SK-N-MC (cell line): ENCODE results near the gene LMAN1.

Experiments used
- DNase-seq: peaks from one replicate; pipeline ENCODE4 v3.0.0-alpha.2; 2011; ENCODE audit warnings: low read depth, low spot score
- H3K27ac ChIP-seq: fragments of 200-600 bp; sonication (generic); 2 replicates; pipeline ENCODE4 v1.5.1; 2016; ENCODE audit warnings: mixed run types
- H3K36me3 ChIP-seq: fragments of 200-600 bp; sonication (generic); 2 replicates; pipeline ENCODE4 v1.6.1; 2017; ENCODE audit warnings: antibody characterized with exemption, low read length, mixed read lengths; ENCODE audit not compliant: insufficient read depth
- H3K4me3 ChIP-seq: fragments of 200-600 bp; sonication (generic); 2 replicates; pipeline ENCODE4 v1.5.1; 2016
- H3K9ac ChIP-seq: fragments of 200-600 bp; sonication (generic); 2 replicates; pipeline ENCODE4 v1.8.0; 2017; ENCODE audit warnings: mixed run types, mixed read lengths; ENCODE audit not compliant: insufficient read length
- H3K9me3 ChIP-seq: fragments of 200-600 bp; sonication (generic); 2 replicates; pipeline ENCODE4 v1.6.1; 2017; ENCODE audit warnings: low read depth, mild to moderate bottlenecking, antibody characterized with exemption, low read length, moderate library complexity, mixed read lengths
- EZH2 ChIP-seq: fragments of 200-600 bp; sonication (generic); IDR thresholded peaks from one replicate; pipeline ENCODE4 v1.6.1; 2017; ENCODE audit warnings: antibody characterized with exemption
- FOXP2 ChIP-seq: optimal IDR thresholded peaks from 2 replicates; pipeline ENCODE3; 2011; ENCODE audit warnings: mild to moderate bottlenecking, moderate library complexity; ENCODE audit not compliant: insufficient read depth; ENCODE audit errors: extremely low read length, control extremely low read depth
- POLR2AphosphoS5 ChIP-seq: IDR thresholded peaks from 2 replicates; pipeline ENCODE4 v1.6.1; 2012; ENCODE audit warnings: mild to moderate bottlenecking, low read depth, low read length, borderline replicate concordance

LMAN1 gene

GRCh38 chr18:59352250-59352855 lies 6.7 kb downstream of the LMAN1 start:
- no peak overlapping the region for H3K4me3 ChIP-seq
- DNase-seq: no peak
- TF ChIP-seq POLR2AphosphoS5 (no peak), FOXP2 (no peak), EZH2 (no peak)
- H3K36me3 ChIP-seq: peaks cover 91% of the 10 kb centered on the region
- H3K9me3 ChIP-seq: no peaks in the 10 kb centered on the region
- no peak overlapping the region for H3K9ac ChIP-seq
- no peak overlapping the region for H3K27ac ChIP-seq

GRCh38 chr18:59345556-59345955 lies 13.5 kb downstream of the LMAN1 start:
- TF ChIP-seq FOXP2 (no peak), EZH2 (no peak), POLR2AphosphoS5 (no peak)
- peaks cover 95% of the 10 kb centered on the region for H3K36me3 ChIP-seq
- no peak for DNase-seq
- no peak overlapping the region for H3K4me3 ChIP-seq
- peaks cover 17% of the 10 kb centered on the region; the same call in 1 of the 2 replicates for H3K9me3 ChIP-seq
- no peak overlapping the region for H3K27ac ChIP-seq
- no peak overlapping the region for H3K9ac ChIP-seq

DNA sequence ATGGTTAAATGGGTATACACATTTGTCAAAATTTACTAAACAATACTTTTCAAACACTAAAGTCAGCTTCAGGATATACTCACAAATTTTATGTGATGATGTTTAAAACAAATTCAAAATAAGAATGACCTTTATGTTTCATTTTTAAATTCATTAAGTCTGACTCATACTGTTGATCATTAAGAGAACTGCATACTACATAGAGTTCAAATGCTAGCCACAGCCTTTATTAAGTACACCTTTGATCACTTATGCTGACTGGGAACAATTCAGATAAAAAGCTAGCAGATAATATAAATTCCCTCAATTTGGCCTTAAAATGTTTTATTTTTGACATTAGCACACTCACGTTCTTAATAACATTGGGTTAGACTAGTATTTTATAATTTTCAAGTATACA lies 14.1 kb downstream of the LMAN1 start:
- Histone ChIP-seq H3K36me3 (peaks cover 100% of the 10 kb centered on the region), H3K9ac (no peak overlapping the region), H3K27ac (no peak overlapping the region), H3K9me3 (peaks cover 17% of the 10 kb centered on the region; the same call in 1 of the 2 replicates), H3K4me3 (no peak overlapping the region)
- no peak for DNase-seq
- TF ChIP-seq POLR2AphosphoS5 (no peak), EZH2 (no peak)

DNA sequence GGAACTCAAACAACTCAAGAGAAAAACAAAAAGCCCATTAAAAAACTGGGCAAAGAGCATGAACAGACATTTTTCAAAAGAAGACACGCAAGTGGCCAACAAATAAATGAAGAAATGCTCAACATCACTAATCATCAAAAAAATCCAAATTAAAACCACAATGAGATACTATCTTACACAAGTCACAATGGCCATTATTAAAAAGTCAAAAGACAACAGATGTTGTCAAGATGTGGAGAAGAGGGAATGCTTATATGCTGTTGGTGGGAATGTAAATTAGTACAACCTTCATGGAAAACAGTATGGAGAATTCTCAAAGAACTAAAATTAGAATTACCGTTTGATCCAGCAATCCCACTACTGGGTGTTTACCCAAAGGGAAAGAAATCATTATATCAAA lies 15.1 kb downstream of the LMAN1 start:
- Histone ChIP-seq H3K4me3 (no peak overlapping the region), H3K9me3 (peaks cover 17% of the 10 kb centered on the region; the same call in 1 of the 2 replicates), H3K27ac (no peak overlapping the region), H3K36me3 (peaks cover 100% of the 10 kb centered on the region), H3K9ac (no peak overlapping the region)
- TF ChIP-seq FOXP2 (no peak), EZH2 (no peak), POLR2AphosphoS5 (no peak)
- DNase-seq: no peak

DNA sequence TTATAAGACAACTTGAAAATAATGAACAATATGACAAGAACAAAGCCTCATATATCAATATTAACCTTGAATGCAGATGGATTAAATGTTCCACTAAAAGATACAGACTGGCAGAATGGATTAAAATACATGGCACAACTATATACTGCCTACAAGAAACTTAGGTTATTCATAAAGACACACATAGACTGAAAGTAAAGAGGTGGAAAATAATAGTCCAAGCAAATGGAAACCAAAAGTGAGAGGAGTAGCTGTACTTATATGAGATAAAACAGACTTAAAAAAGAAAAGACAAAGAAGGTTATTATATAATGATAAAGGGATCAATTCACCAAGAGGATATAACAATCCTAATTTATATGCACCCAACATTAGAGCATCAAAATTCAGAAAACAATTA lies 18.2 kb downstream of the LMAN1 start:
- DNase-seq: no peak
- Histone ChIP-seq H3K36me3 (peaks cover 87% of the 10 kb centered on the region), H3K9ac (no peak overlapping the region), H3K9me3 (peaks cover 17% of the 10 kb centered on the region; the same call in 1 of the 2 replicates), H3K4me3 (no peak overlapping the region), H3K27ac (no peak overlapping the region)
- TF ChIP-seq FOXP2: no peak
- no peak for TF ChIP-seq EZH2
- TF ChIP-seq POLR2AphosphoS5: no peak

DNA sequence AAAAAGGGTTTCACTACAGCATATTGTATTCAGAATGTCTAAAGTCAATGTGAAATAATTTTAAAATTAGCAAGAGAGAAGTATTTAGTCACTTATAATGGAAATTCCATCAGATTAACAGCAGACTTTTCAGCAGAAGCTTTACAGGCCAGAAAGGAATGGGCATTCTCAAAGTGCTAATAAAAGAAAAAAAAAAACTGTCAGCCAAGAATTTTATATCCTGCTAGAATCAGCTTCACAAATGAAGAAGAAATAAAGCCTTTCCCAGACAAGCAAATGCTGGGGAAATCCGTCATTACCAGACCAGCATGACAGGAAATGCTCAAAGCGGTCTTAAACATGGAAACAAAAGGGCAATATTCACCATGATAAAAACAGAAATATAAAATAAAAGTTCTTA lies 18.8 kb downstream of the LMAN1 start:
- no peak for TF ChIP-seq EZH2
- no peak for TF ChIP-seq POLR2AphosphoS5
- no peak for TF ChIP-seq FOXP2
- Histone ChIP-seq H3K4me3 (no peak overlapping the region), H3K36me3 (peaks cover 85% of the 10 kb centered on the region), H3K9ac (no peak overlapping the region), H3K9me3 (peaks cover 17% of the 10 kb centered on the region; the same call in 1 of the 2 replicates), H3K27ac (no peak overlapping the region)
- no peak for DNase-seq

DNA sequence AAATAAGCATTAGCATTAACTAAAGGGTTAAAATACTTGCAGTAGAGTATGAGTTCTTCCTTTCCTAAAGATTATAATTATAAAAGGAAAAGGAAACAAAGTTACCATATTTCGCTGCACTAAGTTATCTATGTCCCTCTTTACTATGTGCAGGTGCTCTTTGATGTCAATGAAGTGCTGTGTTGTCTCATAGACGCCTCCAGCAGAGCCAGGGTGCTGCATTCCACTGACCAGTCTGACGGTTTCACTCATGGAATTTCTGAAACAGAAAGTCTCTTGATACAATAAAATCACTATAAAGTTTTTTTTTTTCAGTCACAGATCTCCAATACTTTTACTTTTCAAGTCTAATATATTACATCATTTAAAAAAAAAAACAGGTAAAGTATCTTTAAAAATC lies 26.1 kb downstream of the LMAN1 start:
- peaks cover 77% of the 10 kb centered on the region for H3K36me3 ChIP-seq
- no peak overlapping the region for H3K4me3 ChIP-seq
- DNase-seq: no peak

DNA sequence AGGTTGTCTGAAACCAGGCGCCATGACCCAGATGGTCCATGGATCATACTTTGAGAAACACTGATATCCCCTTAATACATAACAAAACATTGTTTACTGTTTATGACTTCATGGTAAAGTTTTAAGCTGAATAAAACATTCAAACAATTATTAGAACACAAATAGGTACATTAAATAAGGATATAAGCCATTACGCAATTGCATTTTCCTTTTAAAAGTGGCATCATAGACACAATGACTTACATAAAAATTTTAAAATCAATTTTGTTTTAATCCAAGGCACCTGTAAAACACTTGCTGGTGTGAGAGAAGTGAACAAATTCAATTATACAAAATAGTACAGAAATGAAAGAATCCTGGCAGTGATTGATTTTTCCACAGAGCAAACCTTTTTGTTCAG lies 30.4 kb downstream of the LMAN1 start:
- H3K9ac ChIP-seq: no peak overlapping the region
- TF ChIP-seq FOXP2 (no peak), POLR2AphosphoS5 (no peak)
- no peak overlapping the region for H3K4me3 ChIP-seq
- no peaks in the 10 kb centered on the region for H3K9me3 ChIP-seq
- no peak for DNase-seq
- no peak overlapping the region for H3K27ac ChIP-seq
- peaks cover 69% of the 10 kb centered on the region for H3K36me3 ChIP-seq

More for the DNA sequence above, 26.1 kb downstream of the LMAN1 start:
- Histone ChIP-seq H3K9ac (no peak overlapping the region), H3K27ac (no peak overlapping the region), H3K9me3 (no peaks in the 10 kb centered on the region)
- TF ChIP-seq POLR2AphosphoS5 (no peak), FOXP2 (no peak), EZH2 (no peak)

- H3K4me3 ChIP-seq: no peak overlapping the region
- TF ChIP-seq POLR2AphosphoS5 (no peak), FOXP2 (no peak), EZH2 (no peak)
- no peak for DNase-seq
- H3K9me3 ChIP-seq: no peaks in the 10 kb centered on the region
- H3K27ac ChIP-seq: no peak overlapping the region
- H3K9ac ChIP-seq: no peak overlapping the region
- H3K36me3 ChIP-seq: peaks cover 45% of the 10 kb centered on the region
Measured at GRCh38 chr18:59325965-59326364, 33.1 kb downstream of the LMAN1 start.
